NCI-H446 (cell line): Measurements from ENCODE around the gene FHIP1A.
A peak's percentile ranks its signal among the peaks of the same experiment; 100 is the strongest.
"Not testable (repeated sequence)": the region's sequence is repeated elsewhere in the genome, so short reads cannot be mapped to it uniquely, and the experiment has no call there.

Experiments used
- DNase-seq, 2 experiments: peaks; one replicate each; lab custom pipeline; 2025; lab: John Stamatoyannopoulos, UW

FHIP1A gene

DNA sequence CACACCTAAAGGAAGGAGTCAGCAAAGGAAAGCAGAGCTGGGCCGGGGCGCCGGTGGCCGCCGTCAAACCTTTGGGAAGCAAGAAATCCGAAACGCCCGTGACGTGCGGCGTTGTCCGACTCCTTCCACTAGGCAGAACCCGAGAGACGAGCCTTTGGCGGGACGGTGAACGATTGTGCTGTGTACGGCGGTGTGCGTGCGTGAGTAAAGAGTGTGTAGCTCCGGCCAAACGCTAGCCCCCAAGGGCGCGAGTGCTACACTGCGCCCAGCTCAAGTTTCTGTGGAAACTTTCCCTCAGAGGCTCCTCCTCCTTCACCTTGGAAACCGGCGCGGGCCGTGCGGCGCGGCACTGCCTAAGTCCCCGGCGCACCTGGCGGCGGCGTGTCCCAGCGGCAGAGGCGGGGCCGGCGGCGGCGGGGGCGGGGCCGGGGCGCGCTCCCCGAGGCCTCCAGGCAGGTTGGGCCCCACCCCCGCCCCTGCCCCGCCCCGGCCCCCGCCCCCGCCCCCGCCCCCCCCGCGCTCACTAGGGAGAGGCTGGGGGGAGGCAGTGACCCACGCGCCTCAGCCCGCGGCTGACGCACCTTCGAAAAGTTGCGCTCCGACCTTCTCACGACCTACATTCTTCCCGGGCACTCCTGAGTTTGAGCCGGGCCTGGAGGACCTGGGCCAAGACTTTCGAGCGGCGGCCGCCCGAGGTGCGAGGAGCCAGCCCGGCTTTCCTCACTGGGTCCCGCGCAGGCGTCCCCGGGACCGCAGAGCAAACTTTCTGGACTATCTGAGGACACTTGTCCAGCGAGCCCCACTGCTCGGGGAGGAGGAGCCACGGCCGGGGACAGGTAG is at the start of gene FHIP1A:
TSS of gene FHIP1A (plus strand) at position 547 of the 840 bp plus-strand sequence. CDS start 157,084 bp downstream, outside the sequence.
- DNase-seq = no peak

GRCh38 chr4:151359576-151359975 is 49.4 kb upstream of the FHIP1A start:
- no peak for DNase-seq

- DNase-seq = no peak
Measured at GRCh38 chr4:151361126-151361525, 47.9 kb upstream of the FHIP1A start.

DNA sequence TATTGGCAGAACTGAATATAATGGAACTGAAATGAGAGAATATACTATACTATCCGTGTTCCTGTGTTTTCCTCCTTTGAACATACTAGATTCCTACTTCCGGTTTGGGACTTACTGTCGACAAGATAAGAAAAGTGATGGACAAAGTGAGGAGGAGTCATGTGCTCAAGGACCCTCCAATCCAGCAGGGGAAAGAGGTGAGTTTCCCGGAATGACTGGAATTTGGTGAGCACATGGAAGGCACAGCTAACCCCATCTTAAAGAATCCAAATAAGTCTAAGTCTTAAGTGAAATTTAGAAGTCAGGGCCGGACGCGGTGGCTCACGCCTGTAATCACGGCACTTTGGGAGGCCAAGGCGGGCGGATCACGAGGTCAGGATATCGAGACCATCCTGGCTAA is 47.0 kb upstream of the FHIP1A start:
- DNase-seq = no peak

DNA sequence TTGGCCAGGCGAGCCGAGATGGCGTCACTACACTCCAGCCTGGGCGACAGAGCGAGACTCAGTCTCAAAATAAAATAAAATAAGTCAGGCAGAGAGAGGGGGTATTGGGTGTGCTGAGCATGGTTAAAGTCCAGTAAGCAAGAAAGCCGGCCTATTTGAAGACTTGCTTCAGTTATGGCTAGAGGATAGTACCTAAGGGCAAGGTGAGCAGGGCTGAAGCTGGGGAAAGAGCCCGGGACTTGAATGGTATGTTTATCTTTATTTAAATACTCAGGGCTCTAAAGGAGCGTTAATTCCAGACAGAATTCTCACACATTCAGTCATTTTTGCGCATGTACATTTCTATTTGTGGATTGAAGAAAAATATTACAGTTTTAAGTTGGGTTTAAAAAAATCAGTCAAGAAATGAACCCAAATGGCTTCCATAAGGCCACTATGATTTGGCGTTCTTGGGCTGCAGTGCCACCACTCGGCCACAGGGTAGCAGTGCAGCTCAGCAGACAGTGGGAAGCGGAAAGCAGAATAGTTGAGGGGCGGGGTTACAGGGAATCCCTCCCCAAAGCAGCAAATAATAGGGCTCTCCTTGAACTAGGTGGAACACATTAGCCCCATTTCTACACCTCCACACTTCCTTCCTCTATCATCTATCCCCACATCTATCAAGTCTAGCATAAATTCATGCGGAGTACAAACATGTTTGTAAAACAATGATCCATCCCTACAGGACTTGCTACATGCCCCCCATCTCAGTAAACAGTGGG is 46.4 kb upstream of the FHIP1A start:
- peak; percentile 48 to 86 for DNase-seq

DNA sequence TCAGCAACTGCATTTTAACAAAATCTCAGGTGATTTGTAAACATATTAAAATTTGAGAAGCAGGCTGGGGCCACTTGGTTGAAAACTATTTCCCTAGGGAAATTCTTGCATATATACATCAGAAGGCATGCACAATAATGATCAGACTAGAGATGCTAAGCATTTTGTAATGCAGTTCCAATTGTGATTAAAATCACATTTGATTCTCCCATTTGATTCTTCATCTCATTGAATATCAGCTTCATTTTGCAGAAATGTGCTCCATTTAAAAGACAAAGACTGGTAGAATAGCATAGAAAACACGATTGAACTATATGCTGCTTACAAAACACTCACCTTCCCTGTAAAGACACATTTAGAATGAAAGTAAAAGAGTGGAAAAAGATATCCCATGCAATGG is 32.4 kb upstream of the FHIP1A start:
- DNase-seq = no peak

GRCh38 chr4:151389311-151389710 is 19.7 kb upstream of the FHIP1A start:
- DNase-seq = no peak

GRCh38 chr4:151389799-151390198 is 19.2 kb upstream of the FHIP1A start:
- not testable (repeated sequence) for DNase-seq

- no peak for DNase-seq
Measured at GRCh38 chr4:151395873-151396272, 13.1 kb upstream of the FHIP1A start.

GRCh38 chr4:151400343-151400742 is 8.6 kb upstream of the FHIP1A start:
- no peak for DNase-seq

DNA sequence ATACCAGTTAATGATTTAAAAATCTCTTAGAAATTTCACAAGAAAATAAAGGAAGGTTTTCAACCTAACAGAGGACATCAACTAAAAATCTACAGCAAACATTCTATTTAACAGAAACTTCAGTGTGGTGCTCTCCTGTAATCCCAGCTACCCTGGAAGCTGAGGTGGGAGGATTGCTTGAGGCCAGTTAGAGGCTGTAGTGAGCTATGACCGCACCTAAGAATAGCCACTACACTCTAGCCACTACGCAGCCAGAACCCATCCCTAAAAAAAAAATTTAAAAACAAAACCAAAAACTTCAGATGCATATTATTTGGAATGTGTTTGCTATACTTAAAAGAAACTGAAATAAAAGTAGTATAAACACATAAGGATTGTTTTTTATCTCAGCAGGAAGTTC is 7.2 kb upstream of the FHIP1A start:
- no peak for DNase-seq

GRCh38 chr4:151402145-151402865 is 6.7 kb upstream of the FHIP1A start:
- no peak for DNase-seq

- no peak for DNase-seq
Measured at GRCh38 chr4:151403656-151404055, 5.3 kb upstream of the FHIP1A start.

- not testable (repeated sequence) for DNase-seq
Measured at GRCh38 chr4:151404802-151405201, 4.2 kb upstream of the FHIP1A start.

DNA sequence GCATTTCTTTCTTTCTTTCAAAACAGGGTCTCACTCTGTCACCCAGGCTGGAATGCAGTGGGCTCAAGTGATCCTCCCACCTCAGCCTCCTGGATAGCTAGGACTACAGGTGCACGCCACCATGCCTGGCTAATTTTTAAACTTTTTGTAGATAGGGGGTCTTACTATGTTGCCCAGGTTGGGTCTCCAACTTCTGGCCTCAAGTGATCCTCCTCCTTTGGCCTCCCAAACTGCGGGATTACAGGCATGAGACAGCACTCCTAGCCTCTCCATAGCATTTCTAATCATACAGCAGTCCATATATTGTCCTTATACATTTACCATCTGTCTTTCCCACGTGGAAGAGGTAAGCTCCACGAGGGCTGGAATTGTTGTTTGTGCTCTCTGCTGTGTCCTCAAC is 2.0 kb upstream of the FHIP1A start:
- no peak for DNase-seq

DNA sequence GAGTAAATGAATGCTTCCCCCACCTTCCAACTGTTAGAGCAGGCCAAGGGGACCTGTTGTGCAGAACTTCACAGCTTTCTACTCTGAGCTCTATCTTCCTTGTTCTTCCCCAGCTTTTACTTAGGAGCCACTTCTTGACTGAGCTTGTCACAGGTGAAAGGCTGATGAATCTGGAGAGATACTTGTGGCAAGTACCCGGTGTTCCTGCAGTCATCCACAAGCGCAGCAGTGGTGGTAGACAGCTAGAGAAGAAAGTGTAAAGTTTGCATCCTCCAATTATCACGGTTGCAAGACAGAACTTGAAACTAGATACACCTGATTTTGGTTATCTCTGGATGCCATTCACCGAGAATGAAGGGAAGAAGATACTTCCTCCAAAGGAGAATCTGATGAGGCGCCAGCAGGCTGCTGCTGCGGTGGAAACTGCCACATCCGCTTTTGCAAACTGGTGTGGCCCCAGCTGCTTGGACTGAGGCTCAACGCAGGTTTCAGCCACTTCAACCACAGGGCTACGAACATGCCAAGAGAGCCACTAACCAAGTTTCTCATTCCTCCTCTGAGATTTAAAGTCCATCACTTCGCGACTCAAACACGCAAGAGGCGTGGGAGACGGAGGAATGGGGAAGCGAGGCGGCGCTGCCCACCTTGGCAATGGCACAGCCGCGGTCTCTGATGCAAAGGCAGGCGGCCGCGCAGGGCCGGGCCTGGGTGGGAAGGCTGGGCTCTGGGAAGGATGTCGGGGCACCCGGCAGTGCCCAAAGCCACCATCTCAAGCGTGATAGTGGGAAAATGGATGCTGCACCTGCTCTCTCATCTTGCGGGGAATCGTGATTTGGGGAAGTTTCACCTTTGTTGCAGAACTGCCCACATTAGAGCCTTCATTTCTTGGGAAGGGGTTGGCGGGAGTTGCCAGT is 1.3 kb upstream of the FHIP1A start:
- DNase-seq = no peak

DNA sequence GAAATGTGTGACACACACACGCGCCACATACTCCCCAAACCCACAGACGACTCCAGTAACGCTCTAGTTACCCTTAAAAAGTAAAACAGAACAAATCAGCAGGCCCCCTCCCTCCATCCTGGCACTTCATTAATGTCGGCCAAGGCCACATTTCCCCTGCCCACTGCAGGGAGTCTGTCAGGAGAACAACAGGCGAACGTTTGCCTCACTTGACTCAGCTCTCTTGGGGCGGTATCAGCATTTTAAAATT is 671 bp upstream of the FHIP1A start:
- DNase-seq = no peak

DNA sequence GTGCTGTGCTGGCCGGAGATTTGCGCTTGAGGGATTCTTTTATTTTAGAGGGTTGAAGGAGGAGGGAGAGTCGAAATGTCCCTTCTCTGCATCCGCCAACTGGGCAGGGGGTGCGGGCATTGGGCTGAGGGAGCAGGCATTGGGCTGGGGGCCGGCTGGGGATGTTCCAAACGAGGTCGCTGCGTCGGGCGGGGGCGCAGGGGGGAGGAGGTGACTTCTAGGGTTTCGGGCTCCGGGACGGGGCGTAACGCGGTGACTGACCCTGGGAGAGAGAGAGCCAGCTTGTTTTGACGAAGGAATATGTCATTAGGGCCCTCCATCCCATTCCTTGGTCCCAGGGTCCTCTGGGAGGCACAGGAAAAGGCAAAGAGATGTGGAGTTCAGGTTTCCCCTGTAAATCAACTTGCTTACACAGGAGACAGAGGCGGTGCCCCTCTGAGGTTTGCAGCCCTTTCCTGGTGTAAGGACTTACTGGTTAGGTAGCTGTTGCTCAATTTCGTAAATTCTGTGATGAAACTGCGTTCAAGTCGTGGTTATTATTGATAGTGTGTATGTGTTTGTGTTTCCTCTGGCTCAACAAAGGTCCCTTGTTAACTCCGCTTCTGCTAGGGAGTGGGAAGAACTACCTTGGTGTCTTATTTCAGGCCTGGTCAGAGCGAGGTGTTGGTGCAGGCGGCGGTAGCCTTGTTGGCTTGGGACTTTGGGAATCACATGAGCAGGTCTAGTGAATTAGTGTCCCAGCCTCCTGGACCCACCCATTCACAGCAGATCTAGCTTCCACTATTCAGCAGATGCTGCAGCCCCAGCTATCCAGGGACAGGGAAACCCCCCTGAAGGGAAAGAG is 716 bp downstream of the FHIP1A start:
- no peak for DNase-seq

GRCh38 chr4:151415978-151416377 is 7.0 kb downstream of the FHIP1A start:
- no peak for DNase-seq

DNA sequence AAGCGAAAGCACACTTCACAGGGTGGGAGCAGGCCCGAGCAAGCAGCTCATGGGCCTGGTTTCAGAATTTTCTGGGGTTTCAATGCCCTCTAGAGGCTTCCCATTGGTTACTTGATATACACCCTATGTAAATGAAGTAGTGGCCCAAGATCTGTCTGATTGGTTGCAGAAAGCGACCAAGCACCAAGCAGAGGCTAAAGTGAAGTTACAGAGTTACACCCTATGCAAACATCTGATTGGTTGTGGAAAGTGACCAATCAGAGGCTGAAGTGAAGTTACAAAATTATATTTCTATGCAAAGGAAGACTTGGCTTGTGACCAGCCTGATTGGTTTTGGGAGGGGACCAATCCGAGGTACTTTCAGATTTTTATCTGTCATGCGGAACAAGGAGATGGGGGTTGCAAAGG is 8.2 kb downstream of the FHIP1A start:
- no peak for DNase-seq
